Measurements from ENCODE around the gene ACTL7A.

ACTL7A gene

DNA sequence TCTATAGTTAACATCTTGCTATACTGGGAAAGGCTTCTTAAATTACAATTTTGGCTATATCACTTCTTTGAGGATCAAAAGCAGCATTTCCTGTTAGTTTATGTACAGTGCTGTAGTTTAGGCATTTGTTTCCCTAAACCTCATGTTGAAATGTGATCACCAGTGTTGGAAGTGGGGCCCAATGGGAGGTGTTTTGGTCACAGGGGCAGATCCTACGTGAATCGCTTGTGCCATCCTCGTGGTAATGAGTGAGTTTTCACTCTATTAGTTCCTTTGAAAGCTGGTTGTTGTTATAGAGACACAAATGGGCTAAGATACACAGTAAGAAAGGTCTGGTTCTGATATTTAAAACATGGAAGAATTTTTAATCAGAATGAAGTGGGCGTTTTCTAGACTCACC lies 5.8 kb downstream of the ACTL7A start:
- no peak for TF ChIP-seq CTCF (IDR thresholded peaks at IDR 0.05; ENCODE audit: control extremely low read depth, extremely low read depth, low read depth, missing control alignments)
- POLR2A ChIA-PET = no interaction called here
- no peak for DNase-seq (ENCODE audit: extremely low spot score)
- CTCF ChIA-PET = no interaction called here

DNA sequence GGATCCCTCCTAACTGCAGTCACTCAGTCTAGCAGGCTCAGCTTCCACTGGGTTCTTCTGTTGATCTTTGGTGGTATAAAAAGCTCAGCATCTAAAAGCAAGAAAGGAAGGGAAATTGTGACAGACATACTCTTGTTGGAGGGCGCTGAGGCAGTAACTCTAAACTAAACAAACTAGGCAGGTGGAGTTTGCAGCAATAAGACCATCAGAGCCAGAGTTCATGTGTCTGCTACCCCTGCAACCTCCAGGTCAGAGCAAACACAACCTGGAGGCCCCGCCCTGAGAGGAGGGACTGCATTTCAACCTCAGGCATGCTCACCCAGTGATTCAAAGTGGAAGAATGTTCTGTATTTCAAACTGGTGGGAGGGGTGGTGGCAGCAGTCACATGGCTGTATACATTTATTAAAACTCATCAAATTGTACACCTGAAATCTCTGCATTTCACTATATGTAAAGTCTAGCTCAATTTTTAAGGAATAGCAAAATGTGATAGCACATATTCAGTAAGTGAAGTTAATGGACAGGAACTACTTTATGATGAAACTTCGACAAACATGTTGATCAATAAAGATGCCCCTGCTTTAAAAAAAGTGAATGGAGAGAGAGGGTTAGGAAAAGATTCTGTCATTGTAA lies 7.1 kb downstream of the ACTL7A start:
- DNase-seq (ENCODE audit: extremely low spot score) = no peak
- ChIA-PET CTCF (interaction anchor here (1.2 kb wide), 1 partner anchor 14 kb away, joined by 4 read pairs; no protein-coding TSS in a partner anchor), POLR2A (no interaction called here)
- TF ChIP-seq CTCF (IDR thresholded peaks at IDR 0.05; ENCODE audit: control extremely low read depth, extremely low read depth, low read depth, missing control alignments) = no peak

DNA sequence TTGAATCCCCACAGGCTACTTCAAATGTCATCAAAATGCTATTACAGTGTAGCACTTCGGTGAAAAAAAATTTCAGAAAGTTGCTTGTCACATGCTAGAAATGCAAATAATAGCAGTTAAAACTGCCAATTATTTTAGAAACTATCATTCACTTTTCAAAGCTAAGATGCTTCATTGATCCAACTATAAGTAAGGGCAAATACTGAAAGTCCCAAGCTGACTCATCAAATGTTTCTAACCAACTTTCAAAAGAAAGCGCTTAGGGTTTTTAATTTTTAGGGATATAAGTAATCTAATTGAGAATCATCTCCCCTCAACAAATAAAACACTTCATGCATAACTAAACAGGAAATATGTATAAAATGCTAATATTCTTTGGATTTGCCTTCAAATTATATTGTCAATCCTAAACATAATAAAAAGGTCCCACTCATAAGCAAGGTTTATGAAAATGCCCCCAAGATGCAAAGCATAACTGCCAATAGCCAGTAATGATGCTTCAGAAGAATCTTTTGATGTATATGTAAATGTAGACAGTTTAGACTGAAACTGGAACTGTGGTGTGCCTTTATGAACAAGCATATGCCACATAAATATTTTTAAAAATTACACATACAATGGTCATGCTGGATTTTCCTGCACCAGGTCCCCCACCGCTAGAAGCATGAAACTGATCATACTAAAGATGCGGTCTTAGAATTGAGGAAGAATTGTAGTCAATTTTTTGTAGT lies 12.2 kb downstream of the ACTL7A start:
- no peak for TF ChIP-seq CTCF (IDR thresholded peaks at IDR 0.05; ENCODE audit: control extremely low read depth, extremely low read depth, low read depth, missing control alignments)
- DNase-seq (ENCODE audit: extremely low spot score) = no peak
- ChIA-PET CTCF (interaction anchor here (1.2 kb wide), 1 partner anchor 9 kb away, joined by 3 read pairs; no protein-coding TSS in a partner anchor), POLR2A (no interaction called here)

- DNase-seq (ENCODE audit: extremely low spot score) = no peak
- no peak for TF ChIP-seq CTCF (IDR thresholded peaks at IDR 0.05; ENCODE audit: control extremely low read depth, extremely low read depth, low read depth, missing control alignments)
- ChIA-PET POLR2A (no interaction called here), CTCF (interaction anchor here (2.8 kb wide), 1 partner anchor 13 kb away, joined by 8 read pairs; no protein-coding TSS in a partner anchor)
These were observed 14.4 kb downstream of the ACTL7A start for GRCh38 chr9:108876425-108876824.

DNA sequence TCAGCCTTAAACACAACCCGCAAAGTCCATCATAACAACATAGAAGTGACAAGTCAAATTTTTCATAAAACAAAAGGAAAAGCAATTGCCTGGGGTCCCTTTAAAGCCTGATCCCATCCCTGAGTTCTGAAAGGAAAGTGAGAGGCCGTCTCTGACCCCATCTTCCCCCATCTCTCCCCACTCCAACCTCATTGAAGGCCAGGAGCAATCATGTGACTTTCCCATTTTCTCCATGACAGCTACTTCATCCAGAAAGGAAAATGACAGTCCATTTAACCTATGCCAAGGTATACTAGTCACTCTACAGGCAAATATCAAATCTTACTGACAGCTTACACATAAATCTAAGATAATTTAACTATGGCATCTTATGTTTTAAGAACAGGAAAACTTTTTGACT lies 15.5 kb downstream of the ACTL7A start:
- no peak for TF ChIP-seq CTCF (IDR thresholded peaks at IDR 0.05; ENCODE audit: control extremely low read depth, extremely low read depth, low read depth, missing control alignments)
- DNase-seq (ENCODE audit: extremely low spot score) = no peak
- CTCF ChIA-PET = interaction anchor here (1.0 to 2.8 kb wide), 4 partner anchors 10 to 13 kb away, joined by 3 to 8 read pairs (median 4); no protein-coding TSS in a partner anchor
- POLR2A ChIA-PET = no interaction called here

GRCh38 chr9:108880738-108881316 lies 18.8 kb downstream of the ACTL7A start:
- CTCF ChIA-PET = interaction anchor here (1.5 kb wide), 1 partner anchor 8 kb away, joined by 3 read pairs; no protein-coding TSS in a partner anchor
- POLR2A ChIA-PET = no interaction called here

More at GRCh38 chr9:108880738-108881316, 18.8 kb downstream of the ACTL7A start:
- DNase-seq (ENCODE audit: extremely low spot score) = no peak
- TF ChIP-seq CTCF (IDR thresholded peaks at IDR 0.05; ENCODE audit: control extremely low read depth, extremely low read depth, low read depth, missing control alignments) = no peak
